ENCODE measurements around the gene AP1S1. TPM values are rescaled to one million over a fixed set of nuclear protein-coding genes. Genes with fewer than 3 reads are reported as not detected.

The AP1S1 gene
- total and polyA plus RNA-seq, 2 of the 13 experiments (the other 11 are each of a cell fraction or from before 2014, with no cell fraction given), result 57.5 to 68.1 TPM

DNA sequence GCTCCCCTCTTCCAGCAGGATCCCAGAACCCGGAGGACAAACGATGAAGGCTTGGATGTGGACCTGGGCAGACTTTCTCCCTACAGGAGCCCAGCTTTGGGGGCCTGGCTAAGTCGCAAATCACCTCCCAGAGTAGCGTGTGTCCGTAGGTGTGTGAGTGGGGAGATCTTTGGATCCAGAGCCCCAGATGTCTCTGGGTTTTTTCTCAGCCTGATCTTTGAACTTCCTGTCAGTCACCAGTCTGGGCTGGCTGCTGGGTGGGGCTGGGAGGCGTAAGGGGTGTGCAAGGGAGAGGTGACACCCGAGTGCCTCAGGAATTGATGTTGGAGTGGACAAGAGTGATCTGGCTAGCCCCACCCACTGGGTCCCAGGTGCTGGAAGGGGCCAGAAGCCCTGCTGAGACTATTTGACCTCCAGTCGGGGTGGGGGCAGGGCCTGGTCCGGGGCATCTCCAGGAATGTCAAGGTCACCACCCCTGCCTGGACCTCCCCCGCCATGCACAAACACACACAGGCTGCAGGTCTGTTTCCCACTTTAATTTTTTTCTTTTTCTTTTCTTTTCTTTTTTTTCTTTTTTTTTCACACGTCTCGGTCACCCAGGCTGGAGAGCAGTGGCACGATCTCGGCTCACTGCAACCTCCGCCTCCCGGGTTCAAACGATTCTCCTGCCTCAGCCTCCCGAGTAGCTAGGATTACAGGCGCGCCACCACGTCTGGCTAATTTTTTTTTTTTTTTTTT, 46.8 kb downstream of the AP1S1 start, which contains the start of gene MOGAT3 (continued):
- TF ChIP-seq HNRNPH1 (optimal IDR thresholded peaks at IDR 0.05; ENCODE audit: low read depth, low read length) (no peak), PHF8 (CRISPR knock-in tag; IDR thresholded peaks at IDR 0.05) (peak; percentile 63; the same call in 1 of the 2 replicates), NR2F2 (IDR thresholded peaks at IDR 0.05; ENCODE audit: borderline replicate concordance, low read depth) (peak; percentile 93), SNAI1 (CRISPR knock-in tag; IDR thresholded peaks at IDR 0.05; ENCODE audit: borderline replicate concordance) (no peak), ZNF746 (CRISPR knock-in tag; IDR thresholded peaks at IDR 0.05) (peak; percentile 78), USF2 (IDR thresholded peaks at IDR 0.05; ENCODE audit: low read depth, low read length) (no peak), USF2 (CRISPR knock-in tag; IDR thresholded peaks at IDR 0.05; ENCODE audit: borderline replicate concordance) (0 out of 2 replicates have a peak, but pooled peaks have one; percentile 28), ETS1 (CRISPR knock-in tag; IDR thresholded peaks at IDR 0.05) (peak; percentile 16; the same call in 1 of the 2 replicates), ZNF24 (IDR thresholded peaks at IDR 0.05) (no peak), FOXJ3 (CRISPR knock-in tag; IDR thresholded peaks at IDR 0.05; ENCODE audit: borderline replicate concordance) (peak; percentile 16; the same call in 1 of the 2 replicates), TCF12 (IDR thresholded peaks at IDR 0.05) (no peak), TCF12 (CRISPR knock-in tag; IDR thresholded peaks at IDR 0.05) (no peak), DR1 (CRISPR knock-in tag; IDR thresholded peaks at IDR 0.05) (peak; percentile 77; the same call in 1 of the 2 replicates), TBL1XR1 (IDR thresholded peaks at IDR 0.05; ENCODE audit: borderline replicate concordance, low read length, partially characterized antibody) (peak; percentile 69), RARA (CRISPR knock-in tag; IDR thresholded peaks at IDR 0.05) (peak; percentile 95), CREB1 (IDR thresholded peaks at IDR 0.05) (peak; percentile 40), CREB1 (CRISPR knock-in tag; IDR thresholded peaks at IDR 0.05) (no peak), ATF3 (CRISPR knock-in tag; IDR thresholded peaks at IDR 0.05) (peak; percentile 23; the same call in 1 of the 2 replicates), SOX13 (IDR thresholded peaks at IDR 0.05) (0 out of 2 replicates have a peak, but pooled peaks have one; percentile 40), SOX13 (CRISPR knock-in tag; conservative IDR thresholded peaks at IDR 0.05 in 1 of 2, IDR thresholded peaks at IDR 0.05 in 1 of 2) (peak in 1 of 2 experiments; percentile 63; a peak in 2 of 4 replicates), KDM4B (CRISPR knock-in tag; IDR thresholded peaks at IDR 0.05) (no peak; the same call in 1 of the 2 replicates), RELA (CRISPR knock-in tag; IDR thresholded peaks at IDR 0.05) (peak; percentile 42; the same call in 1 of the 2 replicates), CEBPZ (IDR thresholded peaks at IDR 0.05; ENCODE audit: low read length) (no peak)

All from HepG2 (cell line).